Suprapubic skin (tissue), 4 donors: ENCODE measurements around the gene KAT7.

Experiments used
- CTCF ChIP-seq, 2 donors: fragments of 200-600 bp in 1 of 2; fragments of 450-650 bp in 1 of 2; sonication (generic) in 1 of 2; IDR thresholded peaks; one replicate each; pipeline ENCODE4 v1.5.1; 2016 to 2019; ENCODE audit warnings: antibody characterized with exemption in 2 of 2, mild to moderate bottlenecking in 1 of 2, moderate library complexity in 1 of 2
- EP300 ChIP-seq: sonication (generic); formaldehyde crosslinking; IDR thresholded peaks from one replicate; pipeline ENCODE4 v1.6.1; 2017; ENCODE audit warnings: antibody characterized with exemption
- POLR2A ChIP-seq, 2 donors: fragments of 450-650 bp; IDR thresholded peaks; one replicate each; pipeline ENCODE4 v1.6.1; 2017; ENCODE audit warnings: antibody characterized with exemption in 2 of 2, mild to moderate bottlenecking in 2 of 2, moderate library complexity in 2 of 2
- POLR2AphosphoS5 ChIP-seq, 3 donors: sonication (generic); formaldehyde crosslinking; IDR thresholded peaks; one replicate each; pipeline ENCODE4 v1.6.1; 2017; ENCODE audit warnings: antibody characterized with exemption in 3 of 3

- TF ChIP-seq CTCF (IDR thresholded peaks at IDR 0.05) = no peak
- TF ChIP-seq POLR2A (IDR thresholded peaks at IDR 0.05) = no peak
- no peak for TF ChIP-seq EP300
- no peak for TF ChIP-seq POLR2AphosphoS5 (IDR thresholded peaks at IDR 0.05)
These were observed 61.7 kb downstream of the KAT7 start for GRCh38 chr17:49850218-49850610.
